Measurements from ENCODE around the gene GALNT10. TPM values are rescaled to one million over a fixed set of nuclear protein-coding genes. Genes with fewer than 3 reads are reported as not detected.
A peak's percentile ranks its signal among the peaks of the same experiment; 100 is the strongest.

GALNT10 gene
- total and polyA plus RNA-seq, 9 of the 15 experiments (the other 6 are each of a cell fraction or from before 2014, with no cell fraction given) = 4.6 to 37.1 (median 13.3) TPM

DNA sequence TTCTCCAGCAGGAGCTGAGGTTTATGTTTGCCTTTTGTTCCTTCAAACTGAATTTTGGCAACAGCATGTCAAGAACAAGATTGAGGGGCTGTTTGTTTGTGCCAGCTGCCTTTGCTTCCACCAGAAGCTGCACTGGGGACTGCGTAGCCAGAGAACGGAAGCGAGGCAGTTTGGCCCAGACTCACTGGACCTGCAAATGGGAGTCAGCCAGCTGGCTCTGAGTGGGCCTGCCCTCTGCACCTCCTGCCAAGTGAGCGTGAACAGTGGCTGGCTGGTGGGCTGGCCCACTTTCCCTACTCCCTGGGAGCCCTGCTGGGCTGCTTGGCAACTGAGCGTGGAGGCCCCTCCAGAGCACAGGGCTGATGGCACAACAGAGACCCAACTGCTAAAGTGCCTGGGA is 111.6 kb downstream of the GALNT10 start:
- Histone ChIP-seq H3K4me2 (ENCODE audit: insufficient read depth, low read length) (no peak overlapping the region), H3K79me2 (ENCODE audit: control insufficient read depth, insufficient read depth, low read length) (no peaks in the 10 kb centered on the region), H2AFZ (ENCODE audit: low read depth, low read length) (no peak overlapping the region), H3K27me3 (ENCODE audit: control insufficient read depth in 2 of 2, insufficient read depth in 2 of 2, low read length in 2 of 2) (no peaks in the 10 kb centered on the region), H3K27ac (ENCODE audit: extremely low read depth, low read depth, low read length) (no peak overlapping the region), H3K4me3 (no peak overlapping the region), H3K9me1 (ENCODE audit: control insufficient read depth, insufficient read depth, low read length) (peaks cover 2% of the 10 kb centered on the region), H4K20me1 (replicated peaks; ENCODE audit: control insufficient read depth, insufficient read depth, low read length) (no peaks in the 10 kb centered on the region), H3K4me1 (replicated peaks in 1 of 2; ENCODE audit: control insufficient read depth in 2 of 2, insufficient read depth in 2 of 2, low read length in 2 of 2) (peaks cover 0 to 3% of the 10 kb centered on the region in 2 experiments; a peak in 1 of 5 replicates), H3K36me3 (ENCODE audit: control insufficient read depth, insufficient read depth, low read length) (no peaks in the 10 kb centered on the region; the same call in 2 of the 3 replicates), H3K9ac (ENCODE audit: insufficient read depth in 1 of 2, low read depth in 2 of 2, low read length in 2 of 2) (peak overlapping the region in 1 of 2 experiments; percentile 54; a peak in 1 of 4 replicates), H3K9me3 (replicated peaks; ENCODE audit: control insufficient read depth, insufficient read depth, low read depth, low read length) (no peaks in the 10 kb centered on the region)
- TF ChIP-seq CREB5 (CRISPR knock-in tag; IDR thresholded peaks at IDR 0.05) (no peak), EHMT2 (IDR thresholded peaks at IDR 0.05) (no peak), RFX5 (IDR thresholded peaks at IDR 0.05; ENCODE audit: low read depth, low read length) (no peak), ZNF644 (tag; IDR thresholded peaks at IDR 0.05; ENCODE audit: low read depth) (no peak), KDM4B (IDR thresholded peaks at IDR 0.05; ENCODE audit: borderline replicate concordance in 2 of 2, low read depth in 1 of 2) (no peak), TBL1XR1 (IDR thresholded peaks at IDR 0.05; ENCODE audit: low read length in 2 of 2) (no peak), BCL6 (CRISPR knock-in tag; IDR thresholded peaks at IDR 0.05) (no peak), CHCHD3 (CRISPR knock-in tag; IDR thresholded peaks at IDR 0.05) (no peak), STAT6 (CRISPR knock-in tag; IDR thresholded peaks at IDR 0.05) (no peak), E2F8 (IDR thresholded peaks at IDR 0.05; ENCODE audit: low read depth, partially characterized antibody) (no peak)
- DNase-seq (ENCODE audit: extremely low read depth in 1 of 4, low spot score in 3 of 4) = no peak
- CTCF ChIA-PET (ENCODE audit: low intra/inter-chr PET ratio) = no interaction called here
- no peak for ATAC-seq
- in situ Hi-C loops (cut with MboI) = no loop called here
- no TSS peak for BruUV-seq (replicated peaks)
- WGBS (ENCODE audit: insufficient coverage, low coverage, missing lambda C conversion rate) = 94% methylated on average over 5 of the region's 5 CpGs
- POLR2A ChIA-PET = interaction anchor here (0.7 kb wide), 2 partner anchors 33 to 312 kb away, joined by 3 to 6 read pairs; no protein-coding TSS in a partner anchor
- FAIRE-seq = no peak
- intact Hi-C loops (cut with micrococcal nuclease) = no loop called here

Measured in K562 (cell line).